Stomach (tissue), 9 donors: Measurements from ENCODE around the gene CCNQ. TPM values are rescaled to one million over a fixed set of nuclear protein-coding genes. Genes with fewer than 3 reads are reported as not detected.

Source experiments
- DNase-seq, 2 donors: peaks; one replicate each; pipeline versions ENCODE4 v3.0.0 to v3.0.0-alpha.2; 2013 to 2019
- H3K27ac ChIP-seq, 5 donors: fragments of 200-600 bp in 4 of 5; sonication (generic) in 4 of 5; one replicate each; pipeline ENCODE4 v1.5.1; 2013 to 2019; ENCODE audit warnings: mild to moderate bottlenecking in 1 of 5, moderate library complexity in 1 of 5
- H3K27me3 ChIP-seq, 3 donors: fragments of 200-600 bp; sonication (generic); one replicate each; pipeline ENCODE4 v1.5.1; 2017 to 2019; ENCODE audit warnings: mixed run types in 1 of 3
- H3K36me3 ChIP-seq, 4 donors: fragments of 200-600 bp; sonication (generic); 1 replicate in 3 of 4; 2 replicates in 1 of 4; pipeline ENCODE4 v1.5.1; 2016 to 2019
- H3K4me1 ChIP-seq, 4 donors: fragments of 200-600 bp; sonication (generic); one replicate each; pipeline ENCODE4 v1.5.1; 2016 to 2019
- H3K4me3 ChIP-seq, 4 donors: fragments of 200-600 bp; sonication (generic) in 3 of 4; one replicate each; pipeline ENCODE4 v1.5.1; 2016 to 2019; ENCODE audit warnings: mild to moderate bottlenecking in 1 of 4
- H3K9me3 ChIP-seq, 4 donors: fragments of 200-600 bp; sonication (generic); one replicate each; pipeline ENCODE4 v1.5.1; 2016 to 2019
- CTCF ChIP-seq, 7 experiments: fragments of 450-650 bp in 4 of 7; fragments of 200-600 bp in 3 of 7; sonication (generic) in 3 of 7; IDR thresholded peaks; one replicate each; pipeline ENCODE4 v1.5.1; 2016 to 2019; ENCODE audit warnings: antibody characterized with exemption in 7 of 7, control low read depth in 2 of 7, mild to moderate bottlenecking in 1 of 7
- EP300 ChIP-seq: sonication (generic); formaldehyde crosslinking; IDR thresholded peaks from one replicate; pipeline ENCODE4 v1.6.1; 2017; ENCODE audit warnings: antibody characterized with exemption
- POLR2A ChIP-seq, 4 donors: fragments of 450-650 bp; IDR thresholded peaks; one replicate each; pipeline ENCODE4 v1.6.1; 2016; ENCODE audit warnings: antibody characterized with exemption in 4 of 4, control low read depth in 2 of 4, mild to moderate bottlenecking in 1 of 4, moderate library complexity in 1 of 4
- POLR2AphosphoS5 ChIP-seq, 3 donors: sonication (generic); formaldehyde crosslinking; IDR thresholded peaks; one replicate each; pipeline ENCODE4 v1.6.1; 2016; ENCODE audit warnings: antibody characterized with exemption in 3 of 3
- WGBS, 5 donors: extraction: QIAGEN DNeasy Blood & Tissue Kit in 3 of 5; methylation state at CpG; one replicate each; pipeline versions ENCODE4 v1.1.5 to v1.1.7; 2013 to 2018; 5-methylcytosine and 5-hydroxymethylcytosine counted together
- intact Hi-C: fragments of 100-400 bp; cut with DNase I; formaldehyde crosslinking; loops from one replicate; pipeline ENCODE4 v1.15.1; 2023; ENCODE audit warnings: low total_unique reads
- polyA plus RNA-seq, 3 donors: library from polyadenylated mRNA; stranded (reverse); fragments of 200-250 nt; gene quantifications; one replicate each; pipeline ENCODE4 v1.2.3, GENCODE V29; 2013
- total RNA-seq, 5 donors: library from RNA; depleted of rRNA; stranded (reverse); fragments of >200 nt; gene quantifications; one replicate each; pipeline versions ENCODE4 v1.1.0 to v1.2.3, GENCODE V29; 2014 to 2016
- donor health status: healthy with polysubstance abuse.
- donor health status: Bipolar disorder and iron deficiency.
- donor health status: healthy.

Gene CCNQ
- total and polyA plus RNA-seq, 8 donors, result 0.58 to 55.4 (median 26.2) TPM; not detected in 1

- H3K27me3 ChIP-seq, result peaks cover 0 to 30% (median 29%) of the 10 kb centered on the region in 3 donors
- intact Hi-C loops, result no loop called here
- H3K4me3 ChIP-seq, result no peak overlapping the region
- H3K27ac ChIP-seq, result no peak overlapping the region
- no peak for DNase-seq
- no peaks in the 10 kb centered on the region for H3K9me3 ChIP-seq
- no peaks in the 10 kb centered on the region for H3K36me3 ChIP-seq
- no peaks in the 10 kb centered on the region for H3K4me1 ChIP-seq
- 86 to 91% (median 88%) methylated on average over 27 of the region's 27 CpGs for WGBS, 5 donors
- TF ChIP-seq CTCF (IDR thresholded peaks at IDR 0.05) (no peak), EP300 (no peak), POLR2A (IDR thresholded peaks at IDR 0.05) (no peak), POLR2AphosphoS5 (IDR thresholded peaks at IDR 0.05) (no peak)
Measured at GRCh38 chrX:153621949-153622598, 23.1 kb upstream of the CCNQ start.

DNA sequence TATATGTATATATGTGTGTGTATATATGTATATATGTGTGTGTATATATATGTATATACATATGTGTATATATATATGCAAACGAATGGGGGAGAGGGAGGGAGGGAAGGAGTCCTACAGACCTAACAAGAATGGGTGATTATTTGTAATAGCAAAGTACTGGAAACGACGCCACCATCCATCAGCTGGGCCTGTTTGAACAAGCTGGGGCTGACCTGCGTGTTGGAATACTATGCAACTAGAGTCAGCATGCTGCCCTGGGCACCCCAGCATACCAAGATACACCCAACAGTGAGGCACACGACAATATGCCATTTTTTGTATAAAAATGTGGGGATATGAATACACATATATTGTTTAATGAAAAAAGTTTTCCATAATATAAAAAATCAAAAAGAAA lies 21.6 kb upstream of the CCNQ start:
- intact Hi-C loops, result no loop called here
- Histone ChIP-seq H3K4me3 (no peak overlapping the region), H3K36me3 (no peaks in the 10 kb centered on the region), H3K27ac (no peak overlapping the region), H3K9me3 (no peaks in the 10 kb centered on the region), H3K4me1 (no peaks in the 10 kb centered on the region), H3K27me3 (peaks cover 0 to 33% (median 30%) of the 10 kb centered on the region in 3 donors)
- DNase-seq, result no peak
- no peak for TF ChIP-seq POLR2AphosphoS5 (IDR thresholded peaks at IDR 0.05)
- TF ChIP-seq CTCF (IDR thresholded peaks at IDR 0.05), result no peak
- no peak for TF ChIP-seq POLR2A (IDR thresholded peaks at IDR 0.05)
- TF ChIP-seq EP300, result no peak
- WGBS, 5 donors, result 63 to 85% (median 77%) methylated on average over 5 of the region's 5 CpGs

- H3K27me3 ChIP-seq, result peaks cover 0 to 49% (median 10%) of the 10 kb centered on the region in 3 donors
- 69 to 77% (median 70%) methylated on average over 6 of the region's 6 CpGs for WGBS, 5 donors
- intact Hi-C loops, result no loop called here
Measured at GRCh38 chrX:153614818-153615217, 15.9 kb upstream of the CCNQ start.

GRCh38 chrX:153612413-153612812 lies 13.5 kb upstream of the CCNQ start:
- intact Hi-C loops, result no loop called here
- no peak overlapping the region for H3K27ac ChIP-seq

More at GRCh38 chrX:153614818-153615217, 15.9 kb upstream of the CCNQ start:
- no peak for DNase-seq
- Histone ChIP-seq H3K9me3 (peaks cover 0 to 13% (median 4%) of the 10 kb centered on the region in 4 donors), H3K36me3 (no peaks in the 10 kb centered on the region), H3K27ac (no peak overlapping the region), H3K4me1 (peaks cover 0 to 11% (median 7%) of the 10 kb centered on the region in 4 donors), H3K4me3 (no peak overlapping the region)
- TF ChIP-seq POLR2AphosphoS5 (IDR thresholded peaks at IDR 0.05), result no peak
- TF ChIP-seq CTCF (IDR thresholded peaks at IDR 0.05), result no peak
- no peak for TF ChIP-seq EP300
- TF ChIP-seq POLR2A (IDR thresholded peaks at IDR 0.05), result no peak

More at GRCh38 chrX:153612413-153612812, 13.5 kb upstream of the CCNQ start:
- TF ChIP-seq CTCF (IDR thresholded peaks at IDR 0.05) (no peak), EP300 (no peak), POLR2AphosphoS5 (IDR thresholded peaks at IDR 0.05) (no peak), POLR2A (IDR thresholded peaks at IDR 0.05) (no peak)
- Histone ChIP-seq H3K4me1 (peaks cover 0 to 13% (median 9%) of the 10 kb centered on the region in 4 donors), H3K4me3 (no peak overlapping the region), H3K36me3 (no peaks in the 10 kb centered on the region), H3K27me3 (peaks cover 0 to 45% (median 10%) of the 10 kb centered on the region in 3 donors), H3K9me3 (peaks cover 0 to 13% (median 4%) of the 10 kb centered on the region in 4 donors)
- WGBS, 5 donors, result 80 to 89% (median 82%) methylated on average over 6 to 10 of the region's 10 CpGs
- DNase-seq, result no peak
